Smooth muscle cell of bladder (primary cell): Measurements from ENCODE around the gene DGCR2. TPM values are rescaled to one million over a fixed set of nuclear protein-coding genes. Genes with fewer than 3 reads are reported as not detected.

Source experiments
- total RNA-seq: library from RNA; depleted of rRNA; stranded (reverse); fragments of >200 nt; gene quantifications from 2 replicates; pipeline ENCODE4 v1.2.3, GENCODE V29; 2014

Gene DGCR2, protein sequence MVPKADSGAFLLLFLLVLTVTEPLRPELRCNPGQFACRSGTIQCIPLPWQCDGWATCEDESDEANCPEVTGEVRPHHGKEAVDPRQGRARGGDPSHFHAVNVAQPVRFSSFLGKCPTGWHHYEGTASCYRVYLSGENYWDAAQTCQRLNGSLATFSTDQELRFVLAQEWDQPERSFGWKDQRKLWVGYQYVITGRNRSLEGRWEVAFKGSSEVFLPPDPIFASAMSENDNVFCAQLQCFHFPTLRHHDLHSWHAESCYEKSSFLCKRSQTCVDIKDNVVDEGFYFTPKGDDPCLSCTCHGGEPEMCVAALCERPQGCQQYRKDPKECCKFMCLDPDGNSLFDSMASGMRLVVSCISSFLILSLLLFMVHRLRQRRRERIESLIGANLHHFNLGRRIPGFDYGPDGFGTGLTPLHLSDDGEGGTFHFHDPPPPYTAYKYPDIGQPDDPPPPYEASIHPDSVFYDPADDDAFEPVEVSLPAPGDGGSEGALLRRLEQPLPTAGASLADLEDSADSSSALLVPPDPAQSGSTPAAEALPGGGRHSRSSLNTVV
- 35.1 and 44.9 TPM in 2 replicates for total RNA-seq

DNA sequence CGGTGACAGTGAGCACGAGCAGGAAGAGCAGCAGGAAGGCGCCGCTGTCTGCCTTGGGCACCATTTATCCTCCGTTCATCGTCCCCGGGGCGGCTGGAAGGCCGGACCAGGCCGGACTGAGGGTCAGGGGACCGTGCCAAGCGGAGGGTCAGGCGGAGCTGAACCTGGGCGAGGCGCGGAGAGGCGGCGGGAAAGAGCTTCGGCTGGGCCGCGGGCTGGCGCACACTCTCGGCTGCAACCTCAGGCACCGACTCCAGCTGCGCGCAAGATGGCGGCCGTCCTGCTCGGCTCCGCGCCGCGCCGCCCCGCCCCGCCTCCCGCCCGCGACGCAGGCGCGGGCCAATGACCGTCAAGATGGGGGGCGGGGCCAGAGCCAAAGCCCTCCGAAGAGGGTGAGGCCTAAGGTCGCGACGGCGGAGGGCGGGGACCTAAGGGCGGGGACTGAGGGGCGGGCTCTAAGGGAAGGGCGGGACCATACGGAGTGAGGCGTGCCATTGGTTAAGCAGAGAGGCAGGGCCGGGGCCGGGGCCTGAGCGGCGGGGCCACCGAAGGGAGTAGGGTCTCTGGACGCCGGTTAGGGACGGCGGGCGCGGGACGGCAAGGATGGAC lies at the start of gene DGCR2:
TSS of gene DGCR2 (minus strand) at position 270 of the 609 bp plus-strand sequence. CDS start at position 64, 206 bp downstream.

DNA sequence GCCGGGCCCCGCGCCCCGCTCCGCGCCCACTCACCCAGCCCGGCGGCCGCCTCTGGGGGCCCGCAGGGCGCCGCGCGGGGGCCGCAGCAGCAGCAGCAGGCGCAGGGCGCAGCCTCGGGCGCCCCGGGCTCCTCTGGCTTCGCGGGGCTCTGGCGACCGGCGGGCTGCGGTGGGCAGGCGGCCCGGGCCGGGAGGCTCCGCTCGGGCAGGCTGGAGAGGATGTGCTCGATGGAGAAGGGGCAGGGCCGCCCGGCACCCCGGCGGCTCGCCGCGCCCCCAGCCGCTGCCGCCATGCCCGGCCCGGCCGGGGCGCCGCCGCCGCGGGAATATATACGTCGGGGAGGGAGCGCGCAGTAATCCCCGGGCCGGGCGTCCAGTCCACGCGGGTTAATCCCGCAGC lies 27.8 kb upstream of the DGCR2 start, which contains the start of gene GSC2:
TSS of gene GSC2 (minus strand) at position 302 of the 400 bp plus-strand sequence. CDS start at position 293, 9 bp downstream.

DNA sequence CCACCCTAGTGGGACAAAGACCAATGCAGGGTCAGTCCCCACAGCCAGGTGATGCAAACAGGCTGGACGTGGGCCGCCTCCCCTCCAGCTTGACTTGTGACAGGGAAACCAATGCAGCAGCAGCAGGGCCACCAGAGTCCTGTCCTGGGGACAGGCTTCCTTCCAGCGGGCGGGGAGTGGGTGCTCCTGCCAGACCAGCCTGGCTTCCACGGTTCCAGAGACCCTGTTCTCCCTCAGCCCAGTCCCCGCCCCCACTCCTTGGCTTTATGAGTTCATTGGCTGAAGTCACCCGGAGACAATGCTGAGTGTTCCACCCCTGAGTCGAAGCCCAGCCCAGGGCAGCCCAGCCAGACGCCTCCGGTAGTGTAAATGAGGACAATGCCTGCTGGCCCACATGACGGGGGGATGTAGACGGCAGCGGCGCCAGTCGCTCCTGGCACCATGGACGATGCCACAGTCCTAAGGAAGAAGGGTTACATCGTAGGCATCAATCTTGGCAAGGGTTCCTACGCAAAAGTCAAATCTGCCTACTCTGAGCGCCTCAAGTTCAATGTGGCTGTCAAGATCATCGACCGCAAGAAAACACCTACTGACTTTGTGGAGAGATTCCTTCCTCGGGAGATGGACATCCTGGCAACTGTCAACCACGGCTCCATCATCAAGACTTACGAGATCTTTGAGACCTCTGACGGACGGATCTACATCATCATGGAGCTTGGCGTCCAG lies 8.9 kb upstream of the DGCR2 start, which contains the start of gene TSSK2:
TSS of gene TSSK2 (plus strand) at position 350 of the 726 bp plus-strand sequence. CDS start at position 442, 92 bp downstream.

Other genes starting within 250 kb of the DGCR2 start
- gene DGCR6, start 216.1 kb downstream of the DGCR2 start, total RNA-seq = 0.71 and 1.3 TPM in 2 replicates
- under 0.01 and 0.18 TPM in 2 replicates for gene PRODH, start 186.1 kb downstream of the DGCR2 start, total RNA-seq
- gene TSSK2, start 8.9 kb upstream of the DGCR2 start, total RNA-seq = not detected in 2 replicates
- 5.8 and 6.3 TPM in 2 replicates for gene ESS2, start 22.2 kb upstream of the DGCR2 start, total RNA-seq
- not detected in 2 replicates for gene GSC2, start 27.9 kb upstream of the DGCR2 start, total RNA-seq
- gene SLC25A1, start 56.3 kb upstream of the DGCR2 start, total RNA-seq = 85.5 and 94.9 TPM in 2 replicates
- gene CLTCL1, start 169.3 kb upstream of the DGCR2 start, total RNA-seq = 7.0 and 7.8 TPM in 2 replicates